HepG2 (cell line): ENCODE results near the gene CD93. TPM values are rescaled to one million over a fixed set of nuclear protein-coding genes. Genes with fewer than 3 reads are reported as not detected.

ENCODE experiments used
- ATAC-seq: fragments of 200-7000 bp; cut with Tn5 transposase; 3 replicates; pipeline ENCODE4 v1.9.1; 2020; ENCODE audit warnings: mild to moderate bottlenecking, moderate library complexity
- BruUV-seq: library from RNA; stranded (reverse); fragments of 400-500 nt; replicated peaks from 2 replicates; lab custom pipeline; 2021; lab: Mats Ljungman, UMichigan
- CTCF ChIA-PET: fragments of 300-600 bp; formaldehyde crosslinking; extraction: SDS; loops from one replicate; lab custom pipeline; 2021; ENCODE audit warnings: low total read pairs, inconsistent platforms, low intra/inter-chr PET ratio; lab: Yijun Ruan, JAX
- POLR2A ChIA-PET: fragments of 350-600 bp; sonication (Branson Sonifier 250); formaldehyde crosslinking; loops from one replicate; lab custom pipeline; 2020; ENCODE audit warnings: antibody characterized with exemption, inconsistent platforms; lab: Yijun Ruan, JAX
- DNase-seq: peaks from one replicate; pipeline ENCODE4 v3.0.0-alpha.2; 2015; ENCODE audit warnings: low spot score
- FAIRE-seq: peaks from 3 replicates; lab custom pipeline; 2011; peaks lifted over from hg19 to GRCh38; lab: Jason Lieb, UNC
- H2AFZ ChIP-seq: one replicate; pipeline ENCODE4 v1.6.1; 2011; ENCODE audit warnings: low read length, inconsistent platforms
- H3K27ac ChIP-seq: fragments of 300-600 bp; 3 replicates; pipeline ENCODE4 v1.8.0; 2011; ENCODE audit warnings: mixed run types, mild to moderate bottlenecking, mixed read lengths, low read length, inconsistent platforms; ENCODE audit not compliant: insufficient read depth; ENCODE audit errors: extremely low read length
- H3K27me3 ChIP-seq, 2 experiments: fragments of 200-600 bp in 1 of 2; 2 replicates in 1 of 2; 3 replicates in 1 of 2; pipeline versions ENCODE4 v1.6.0 to v1.8.0; 2011; ENCODE audit warnings: low read length in 2 of 2, mild to moderate bottlenecking in 2 of 2, moderate library complexity in 2 of 2, inconsistent platforms in 1 of 2; ENCODE audit not compliant: insufficient read depth in 2 of 2, control insufficient read depth in 1 of 2
- H3K36me3 ChIP-seq, 2 experiments: fragments of 200-600 bp in 1 of 2; replicated peaks in 1 of 2; 2 replicates in 1 of 2; 3 replicates in 1 of 2; pipeline versions ENCODE4 v1.5.1 to v1.8.0; 2011; ENCODE audit warnings: low read length in 2 of 2, inconsistent platforms in 1 of 2; ENCODE audit not compliant: insufficient read depth in 2 of 2, control insufficient read depth in 1 of 2
- H3K4me1 ChIP-seq: 2 replicates; pipeline ENCODE4 v1.5.1; 2012; ENCODE audit warnings: low read length, inconsistent platforms; ENCODE audit not compliant: insufficient read depth
- H3K4me2 ChIP-seq: 2 replicates; pipeline ENCODE4 v1.6.0; 2011; ENCODE audit warnings: low read depth, low read length, inconsistent platforms
- H3K4me3 ChIP-seq, 3 experiments: fragments of 200-600 bp in 1 of 3; sonication (generic), shearing (Covaris generic) in 1 of 3; replicated peaks in 1 of 3; 2 replicates each; pipeline ENCODE4 v1.5.1; 2011 to 2016; ENCODE audit warnings: low read length in 3 of 3, inconsistent platforms in 2 of 3, low read depth in 2 of 3, mild to moderate bottlenecking in 2 of 3, control low read depth in 1 of 3, mixed read lengths in 1 of 3; ENCODE audit not compliant: insufficient read depth in 1 of 3
- H3K79me2 ChIP-seq: one replicate; pipeline ENCODE4 v1.6.1; 2011; ENCODE audit warnings: low read length, inconsistent platforms; ENCODE audit not compliant: insufficient read depth
- H3K9ac ChIP-seq: 2 replicates; pipeline ENCODE4 v1.6.0; 2011; ENCODE audit warnings: mild to moderate bottlenecking, low read depth, low read length, inconsistent platforms; ENCODE audit not compliant: insufficient read depth
- H3K9me3 ChIP-seq: 2 replicates; pipeline ENCODE4 v1.5.1; 2012; ENCODE audit warnings: mild to moderate bottlenecking, low read length
- H4K20me1 ChIP-seq: 2 replicates; pipeline ENCODE4 v1.6.0; 2011; ENCODE audit warnings: inconsistent platforms, mild to moderate bottlenecking, low read length, moderate library complexity; ENCODE audit not compliant: insufficient read depth
- CBX2 ChIP-seq, 2 experiments: fragments of 200-600 bp in 1 of 2; sonication (generic); formaldehyde crosslinking in 1 of 2; IDR thresholded peaks; 2 replicates each; pipeline versions ENCODE4 v1.7.0 to v1.8.1; 2018 to 2022; ENCODE audit warnings: low read depth in 2 of 2, low read length in 1 of 2, mild to moderate bottlenecking in 1 of 2, missing genetic modification reagents in 1 of 2
- CTCF ChIP-seq: sonication (generic); formaldehyde crosslinking; IDR thresholded peaks from 2 replicates; pipeline ENCODE4 v1.5.0; 2020; ENCODE audit warnings: mild to moderate bottlenecking, missing genetic modification reagents, moderate library complexity
- HNRNPH1 ChIP-seq: fragments of 200-400 bp; formaldehyde crosslinking; optimal IDR thresholded peaks from 2 replicates; pipeline ENCODE3; 2017; ENCODE audit warnings: mild to moderate bottlenecking, low read depth, low read length
- ISL2 ChIP-seq: sonication (generic); formaldehyde crosslinking; IDR thresholded peaks from 2 replicates; pipeline ENCODE4 v1.5.0; 2020; ENCODE audit warnings: missing genetic modification reagents
- NPAS2 ChIP-seq: sonication (generic); formaldehyde crosslinking; IDR thresholded peaks from 2 replicates; pipeline ENCODE4 v1.8.0; 2022; ENCODE audit warnings: mild to moderate bottlenecking, missing genetic modification reagents, borderline replicate concordance
- RARG ChIP-seq: sonication (generic); formaldehyde crosslinking; IDR thresholded peaks from 2 replicates; pipeline ENCODE4 v1.4.0; 2020; ENCODE audit warnings: low read depth, mild to moderate bottlenecking, missing genetic modification reagents
- RCOR2 ChIP-seq: IDR thresholded peaks from 2 replicates; pipeline ENCODE4 v1.6.1; 2016; ENCODE audit warnings: missing biosample characterization, missing genetic modification reagents
- ZBTB2 ChIP-seq: sonication (generic); formaldehyde crosslinking; IDR thresholded peaks from 2 replicates; pipeline ENCODE4 v1.8.0; 2022; ENCODE audit warnings: low read depth, missing genetic modification reagents
- ZBTB49 ChIP-seq: sonication (generic); formaldehyde crosslinking; IDR thresholded peaks from 2 replicates; pipeline ENCODE4 v1.4.0; 2020; ENCODE audit warnings: missing genetic modification reagents, borderline replicate concordance
- ZC3H4 ChIP-seq: sonication (generic); formaldehyde crosslinking; IDR thresholded peaks from 2 replicates; pipeline ENCODE4 v1.4.0; 2020; ENCODE audit warnings: missing genetic modification reagents, borderline replicate concordance
- ZNF274 ChIP-seq: sonication (generic); formaldehyde crosslinking; IDR thresholded peaks from 2 replicates; pipeline ENCODE4 v1.5.1; 2020; ENCODE audit warnings: mild to moderate bottlenecking, missing genetic modification reagents
- ZNF674 ChIP-seq: sonication (generic); formaldehyde crosslinking; IDR thresholded peaks from 2 replicates; pipeline ENCODE4 v1.5.0; 2020; ENCODE audit warnings: low read depth, mild to moderate bottlenecking, missing genetic modification reagents
- ZNF782 ChIP-seq: sonication (generic); formaldehyde crosslinking; IDR thresholded peaks from 2 replicates; pipeline ENCODE4 v1.4.0; 2020; ENCODE audit warnings: missing genetic modification reagents, mild to moderate bottlenecking, borderline replicate concordance
- ZZZ3 ChIP-seq: sonication (generic); formaldehyde crosslinking; IDR thresholded peaks from 2 replicates; pipeline ENCODE4 v1.4.0; 2020; ENCODE audit warnings: missing genetic modification reagents, mild to moderate bottlenecking, borderline replicate concordance
- WGBS: methylation state at CpG from one replicate; pipeline ENCODE4 v1.1.6; 2017; ENCODE audit warnings: low lambda C conversion rate; 5-methylcytosine and 5-hydroxymethylcytosine counted together
- in situ Hi-C: cut with HindIII; loops from 2 replicates; pipeline ENCODE4 v1.10.0; 2017; ENCODE audit warnings: low pct_unique_long_range_greater_than_20kb; ENCODE audit not compliant: extremely low pct_ligation_motif_present
- intact Hi-C: fragments of 100-400 bp; cut with micrococcal nuclease; formaldehyde crosslinking; loops from one replicate; pipeline ENCODE4 v1.10.0; 2022; ENCODE audit not compliant: unreplicated experiment
- polyA plus RNA-seq, 8 experiments: library from polyadenylated mRNA; depleted of rRNA in 3 of 8; stranded (reverse) in 7 of 8; unstranded in 1 of 8; fragments of >200 nt; fragmentation: Illumina TruSeq in 4 of 8; extraction: Trizol in 4 of 8; gene quantifications; 2 replicates each; pipeline versions ENCODE4 v1.2.1 to v1.2.3, GENCODE V29; 2011 to 2016; ENCODE audit warnings: low read depth in 4 of 8, missing spikeins in 1 of 8, mixed read lengths in 1 of 8; ENCODE audit not compliant: insufficient read depth in 1 of 8
- total RNA-seq, 5 experiments: library from RNA; depleted of rRNA; stranded (reverse); fragments of >200 nt; fragmentation: Illumina TruSeq; extraction: Trizol; gene quantifications; 2 replicates each; pipeline ENCODE4 v1.2.3, GENCODE V29; 2016; ENCODE audit warnings: low read depth in 1 of 5

Gene CD93
- total and polyA plus RNA-seq, 2 of the 13 experiments (the other 11 are each of a cell fraction or from before 2014, with no cell fraction given) = not detected

GRCh38 chr20:23059001-23059400 lies 27.1 kb downstream of the CD93 start:
- Histone ChIP-seq H2AFZ (no peak overlapping the region), H3K9ac (no peak overlapping the region), H3K4me3 (no peak overlapping the region), H3K27ac (no peak overlapping the region), H4K20me1 (no peaks in the 10 kb centered on the region), H3K36me3 (no peaks in the 10 kb centered on the region), H3K4me2 (no peak overlapping the region), H3K4me1 (no peaks in the 10 kb centered on the region), H3K9me3 (no peaks in the 10 kb centered on the region), H3K27me3 (no peaks in the 10 kb centered on the region), H3K79me2 (no peaks in the 10 kb centered on the region)
- WGBS = 36% methylated on average over 3 of the region's 3 CpGs
- in situ Hi-C loops (no loop called here), intact Hi-C loops (no loop called here)
- ATAC-seq (no peak), FAIRE-seq (no peak), DNase-seq (no peak)
- no peak for TF ChIP-seq CBX2 (IDR thresholded peaks at IDR 0.05; ENCODE audit: low read depth, low read length)
- no peak for TF ChIP-seq CBX2 (CRISPR knock-in tag; IDR thresholded peaks at IDR 0.05; ENCODE audit: low read depth)
- TF ChIP-seq ZNF674 (CRISPR knock-in tag) = no peak
- no peak for TF ChIP-seq ZBTB49 (CRISPR knock-in tag)
- no peak for TF ChIP-seq RARG (CRISPR knock-in tag)
- TF ChIP-seq ZC3H4 = no peak
- no peak for TF ChIP-seq ZZZ3 (CRISPR knock-in tag)
- CTCF ChIA-PET = no interaction called here
- no TSS peak for BruUV-seq
- POLR2A ChIA-PET = no interaction called here

GRCh38 chr20:23058240-23058639 lies 27.9 kb downstream of the CD93 start:
- H3K4me3 ChIP-seq = no peak overlapping the region
- intact Hi-C loops = no loop called here
- 4% methylated on average over 1 of the region's 1 CpG for WGBS
- TF ChIP-seq HNRNPH1 (no peak), ZNF274 (CRISPR knock-in tag) (no peak), CTCF (CRISPR knock-in tag) (peak; percentile 19; the same call in 1 of the 2 replicates), NPAS2 (no peak), ZBTB2 (CRISPR knock-in tag) (no peak), ZNF782 (CRISPR knock-in tag) (no peak), ISL2 (CRISPR knock-in tag) (no peak), RCOR2 (CRISPR knock-in tag) (no peak)

More at GRCh38 chr20:23058240-23058639, 27.9 kb downstream of the CD93 start:
- Histone ChIP-seq H3K79me2 (no peaks in the 10 kb centered on the region), H3K9me3 (no peaks in the 10 kb centered on the region), H3K27ac (no peak overlapping the region), H3K9ac (no peak overlapping the region), H3K27me3 (peaks cover 0 to 4% of the 10 kb centered on the region in 2 experiments; a peak in 1 of 5 replicates), H2AFZ (no peak overlapping the region), H4K20me1 (no peaks in the 10 kb centered on the region), H3K36me3 (no peaks in the 10 kb centered on the region), H3K4me1 (no peaks in the 10 kb centered on the region), H3K4me2 (no peak overlapping the region)
- ATAC-seq = no peak
- no peak for DNase-seq
- CTCF ChIA-PET = no interaction called here
- POLR2A ChIA-PET = no interaction called here
- BruUV-seq = no TSS peak
- in situ Hi-C loops = no loop called here
- no peak for FAIRE-seq
